Stimulated activated CD4-positive, alpha-beta T cell treated with anti-CD3 and anti-CD28 coated beads, Interleukin-2, amount 100 ng/mL, for 48 hours (primary cell): ENCODE data around the gene TRIM39.

Experiments used
- DNase-seq, 2 donors: peaks; one replicate each; pipeline ENCODE4 v3.0.0-alpha.2; 2020

The TRIM39 gene

GRCh38 chr6:30328397-30328796, 1.7 kb downstream of the TRIM39 start:
- DNase-seq = no peak

DNA sequence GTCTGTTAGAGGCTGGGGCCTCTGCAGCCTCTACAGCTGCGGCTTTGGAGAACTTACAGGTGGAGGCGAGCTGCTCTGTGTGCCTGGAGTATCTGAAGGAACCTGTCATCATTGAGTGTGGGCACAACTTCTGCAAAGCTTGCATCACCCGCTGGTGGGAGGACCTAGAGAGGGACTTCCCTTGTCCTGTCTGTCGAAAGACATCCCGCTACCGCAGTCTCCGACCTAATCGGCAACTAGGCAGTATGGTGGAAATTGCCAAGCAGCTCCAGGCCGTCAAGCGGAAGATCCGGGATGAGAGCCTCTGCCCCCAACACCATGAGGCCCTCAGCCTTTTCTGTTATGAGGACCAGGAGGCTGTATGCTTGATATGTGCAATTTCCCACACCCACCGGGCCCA, 2.6 kb downstream of the TRIM39 start:
- no peak for DNase-seq

- no peak for DNase-seq
Observed at GRCh38 chr6:30331981-30332380, 5.3 kb downstream of the TRIM39 start.

DNA sequence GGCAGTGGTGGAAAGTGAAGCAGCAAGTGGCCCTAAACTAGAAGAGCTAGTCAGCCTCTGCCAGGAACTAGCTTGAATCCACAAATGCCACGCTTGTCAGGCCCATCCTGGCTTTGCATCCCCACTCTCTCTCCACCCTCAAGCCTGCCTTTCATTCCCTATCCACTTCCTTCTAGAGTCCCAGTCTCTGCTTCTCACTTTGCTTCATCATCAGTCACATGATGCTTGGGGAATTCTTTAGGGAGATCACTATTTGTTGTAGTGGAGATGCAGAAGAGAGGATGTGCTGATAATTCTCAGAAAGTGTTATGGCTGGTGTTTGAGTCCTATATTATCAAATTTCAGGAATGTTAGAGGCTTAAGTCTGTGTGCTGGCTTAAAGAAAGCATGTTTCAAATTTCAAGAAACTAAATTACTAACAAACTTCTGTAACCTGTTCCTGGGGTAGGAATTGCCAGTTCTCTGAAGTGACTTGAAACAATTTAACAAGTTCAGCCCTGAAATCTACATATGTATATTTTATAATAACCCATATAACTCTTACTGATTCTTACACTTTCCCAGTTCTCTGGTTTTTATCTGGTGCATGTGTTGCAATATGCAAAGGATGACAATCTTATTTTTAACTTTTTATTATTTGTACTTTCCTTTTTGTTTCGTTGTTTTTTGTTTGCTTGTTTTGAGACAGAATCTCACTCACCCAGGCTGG, 7.5 kb downstream of the TRIM39 start:
- DNase-seq = no peak

GRCh38 chr6:30340589-30341054, 13.9 kb downstream of the TRIM39 start:
- DNase-seq = no peak

DNA sequence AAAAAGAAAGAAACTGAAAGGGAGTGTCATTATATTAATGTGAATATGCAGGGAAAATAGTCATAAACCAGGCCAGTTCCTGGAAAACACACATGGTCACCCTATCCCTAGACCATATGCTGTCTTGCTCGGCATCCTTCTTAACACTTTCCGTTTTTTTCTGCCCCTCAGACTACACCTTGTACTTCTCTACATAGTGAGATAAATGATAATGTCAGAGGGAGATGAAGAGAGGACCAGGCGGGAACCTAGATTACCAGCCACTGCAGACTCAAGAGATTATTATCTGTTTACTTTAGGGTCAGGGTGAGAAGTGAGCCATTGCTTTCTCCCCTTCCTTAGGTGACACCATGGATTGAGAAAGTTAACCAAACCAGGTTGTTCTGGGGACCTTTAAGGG, 14.5 kb downstream of the TRIM39 start:
- no peak for DNase-seq

DNA sequence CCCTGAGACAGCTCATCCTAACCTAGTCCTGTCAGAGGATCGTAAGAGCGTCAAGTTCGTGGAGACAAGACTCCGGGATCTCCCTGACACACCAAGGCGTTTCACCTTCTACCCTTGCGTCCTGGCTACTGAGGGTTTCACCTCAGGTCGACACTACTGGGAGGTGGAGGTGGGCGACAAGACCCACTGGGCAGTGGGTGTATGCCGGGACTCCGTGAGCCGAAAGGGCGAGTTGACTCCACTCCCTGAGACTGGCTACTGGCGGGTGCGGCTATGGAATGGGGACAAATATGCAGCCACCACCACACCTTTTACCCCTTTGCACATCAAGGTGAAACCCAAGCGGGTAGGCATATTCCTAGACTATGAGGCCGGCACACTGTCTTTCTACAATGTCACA, 15.0 kb downstream of the TRIM39 start:
- DNase-seq = no peak

- no peak for DNase-seq
Observed at GRCh38 chr6:30344191-30344867, 17.6 kb downstream of the TRIM39 start.

GRCh38 chr6:30344868-30345671, 18.3 kb downstream of the TRIM39 start, which contains the start of gene RPP21:
Gene RPP21 (plus strand): TSS chr6:30345156. CDS start chr6:30345172, 16 bp downstream.
- peak; percentile 84 to 85 for DNase-seq

- DNase-seq = no peak
Observed at GRCh38 chr6:30345852-30346251, 19.1 kb downstream of the TRIM39 start.

- no peak for DNase-seq
Observed at GRCh38 chr6:30348957-30349356, 22.2 kb downstream of the TRIM39 start.

DNA sequence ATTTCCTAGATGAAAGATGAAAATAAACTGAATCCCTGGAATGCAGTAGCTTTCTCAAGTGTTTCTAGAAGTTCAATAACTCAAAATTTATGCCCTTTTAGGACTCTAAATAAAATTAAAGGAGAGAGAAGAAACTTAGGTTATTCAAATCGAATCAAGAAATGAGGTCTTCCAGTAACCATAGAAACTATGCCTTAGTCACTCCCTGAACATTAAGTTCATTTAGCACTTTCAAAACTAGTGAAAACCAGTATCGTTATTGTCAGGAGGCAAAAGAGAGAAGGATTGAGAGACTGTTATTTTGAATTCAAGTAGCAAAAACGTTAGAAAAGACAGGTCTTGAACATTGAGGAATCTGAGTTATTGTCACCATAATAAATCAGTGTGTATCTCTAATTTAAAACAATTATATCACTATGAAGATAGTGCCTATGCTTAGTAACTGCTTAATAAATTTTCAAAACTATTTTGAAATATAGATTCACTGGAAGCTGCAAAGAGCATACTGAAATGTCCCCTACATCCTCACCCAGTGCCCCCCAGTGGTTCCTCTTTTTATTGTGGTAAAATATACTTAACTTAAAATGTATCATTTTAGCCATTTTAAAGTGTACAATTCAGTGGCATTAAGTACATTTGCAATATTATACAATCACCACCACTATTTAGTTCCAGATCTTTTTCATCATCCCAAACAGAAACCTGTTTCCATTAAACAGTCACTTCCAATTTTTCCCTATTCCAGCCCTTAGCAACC, 22.9 kb downstream of the TRIM39 start:
- DNase-seq = no peak

DNA sequence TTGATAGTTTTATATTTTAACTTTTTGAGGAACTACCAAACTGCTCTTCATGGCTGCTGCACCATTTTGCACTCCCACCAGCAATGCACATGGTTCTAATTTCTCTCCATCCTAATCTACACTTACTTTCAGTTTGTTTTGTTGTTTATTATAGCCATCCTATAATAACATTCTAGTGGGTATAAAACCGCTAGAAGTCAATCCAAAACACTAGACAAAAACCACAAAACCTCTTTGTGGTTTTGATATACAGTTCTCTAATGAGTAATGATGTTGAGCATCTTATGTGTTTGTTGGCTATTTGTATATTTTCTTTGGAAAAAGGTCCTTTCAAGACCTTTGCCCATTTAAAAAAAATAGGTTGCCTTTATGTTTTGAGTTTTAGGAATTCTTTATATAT, 23.8 kb downstream of the TRIM39 start:
- no peak for DNase-seq

GRCh38 chr6:30352550-30352949, 25.8 kb downstream of the TRIM39 start:
- no peak for DNase-seq

- no peak for DNase-seq
Observed at GRCh38 chr6:30355281-30355680, 28.6 kb downstream of the TRIM39 start.

DNA sequence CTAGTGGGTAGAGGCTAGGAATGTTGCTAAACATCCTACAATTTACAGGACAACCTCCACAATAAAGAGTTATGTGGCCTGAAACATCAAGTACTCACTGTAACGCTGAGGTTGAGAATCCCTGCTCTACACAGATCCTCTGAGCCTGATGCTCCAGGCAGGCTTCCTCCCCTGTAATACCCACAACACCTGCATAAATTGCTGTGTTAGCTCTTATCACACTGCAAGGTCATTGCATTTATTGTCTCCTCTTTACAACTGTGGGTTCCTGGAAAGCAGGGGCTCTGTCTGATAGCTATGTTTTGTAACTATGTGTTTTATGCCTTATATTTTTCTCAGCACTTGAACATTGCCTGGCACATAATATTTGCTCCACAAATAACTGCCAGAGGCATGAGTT, 29.8 kb downstream of the TRIM39 start:
- no peak for DNase-seq

- peak in 1 of 2 donors; percentile 37 for DNase-seq
Observed at GRCh38 chr6:30357678-30358540, 31.2 kb downstream of the TRIM39 start.

DNA sequence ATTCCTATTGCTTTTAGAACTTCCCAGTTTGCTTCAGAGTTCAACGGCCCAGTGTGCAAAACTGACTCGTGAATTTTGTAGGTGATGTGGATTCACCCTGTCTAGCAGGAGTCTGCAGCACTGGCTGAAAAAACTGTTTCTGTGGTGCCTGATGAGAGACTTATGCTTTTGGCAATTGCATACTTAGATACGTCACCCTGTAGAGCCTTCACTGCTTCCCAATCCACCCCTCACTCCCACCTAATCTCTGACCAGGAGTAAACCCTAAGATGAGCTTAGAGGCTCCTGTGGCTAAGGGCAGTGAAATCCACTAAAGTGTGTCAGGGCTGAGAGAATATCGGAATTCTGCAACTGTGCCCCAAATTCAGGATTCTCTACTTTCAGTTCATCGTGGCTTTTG, 32.5 kb downstream of the TRIM39 start:
- no peak for DNase-seq

- no peak for DNase-seq
Observed at GRCh38 chr6:30360139-30360538, 33.4 kb downstream of the TRIM39 start.

DNA sequence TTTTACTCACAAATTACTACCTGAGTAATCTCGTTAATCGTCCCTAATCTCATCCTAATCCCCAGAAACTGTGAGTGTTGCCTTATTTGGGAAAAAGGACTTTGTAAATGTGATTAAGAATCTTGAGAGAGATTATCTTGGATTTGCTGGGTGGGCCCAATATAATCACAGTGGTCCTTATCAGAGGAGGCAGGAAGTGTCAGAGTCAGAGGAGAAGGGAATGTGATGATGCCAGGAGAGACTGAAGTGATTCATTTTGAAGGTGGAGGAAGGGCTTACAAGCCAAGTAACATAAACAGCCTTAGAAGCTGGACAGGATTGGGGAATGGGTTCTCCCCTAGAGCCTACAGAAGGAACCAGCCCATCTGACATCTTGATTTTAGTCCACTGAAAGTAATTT, 34.9 kb downstream of the TRIM39 start:
- DNase-seq = no peak

DNA sequence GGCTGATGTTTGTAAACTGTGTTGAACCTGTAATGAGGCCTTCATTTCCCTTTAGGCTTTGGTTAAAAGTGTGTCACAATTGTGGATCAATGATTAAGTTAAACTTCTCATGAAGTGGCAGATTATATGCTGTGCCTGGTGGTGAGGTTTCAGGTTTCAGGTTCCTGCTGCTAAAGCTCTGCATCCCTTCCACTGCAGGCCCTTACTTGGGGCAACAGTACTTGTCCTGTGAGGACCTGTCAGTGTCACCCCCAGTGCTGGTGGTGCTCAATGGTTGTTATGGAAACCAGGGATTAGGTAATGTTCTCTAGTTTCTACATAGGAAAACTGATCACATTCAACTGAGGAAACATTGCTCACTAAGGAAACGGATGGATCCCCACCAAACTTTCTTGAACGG, 36.7 kb downstream of the TRIM39 start:
- DNase-seq = no peak

GRCh38 chr6:30364591-30364990, 37.9 kb downstream of the TRIM39 start:
- no peak for DNase-seq
